Measurements from ENCODE around the gene SETDB2. TPM values are rescaled to one million over a fixed set of nuclear protein-coding genes. Genes with fewer than 3 reads are reported as not detected.

The SETDB2 gene
- total RNA-seq, 1 experiment from 2014 or later, result 2.7 TPM

- intact Hi-C loops (cut with micrococcal nuclease), result no loop called here
- ChIA-PET POLR2A (ENCODE audit: unreplicated experiment) (no interaction called here), CTCF (no interaction called here)
- Histone ChIP-seq H3K9me2 (replicated peaks; ENCODE audit: low read length) (no peaks in the 10 kb centered on the region), H3F3A (ENCODE audit: low read length, unreplicated experiment) (no peaks in the 10 kb centered on the region), H3K27me3 (ENCODE audit: low read length) (no peaks in the 10 kb centered on the region), H3K79me2 (ENCODE audit: low read length) (no peaks in the 10 kb centered on the region), H2AFZ (ENCODE audit: low read length) (no peak overlapping the region), H3K4me3 (ENCODE audit: low read length) (no peak overlapping the region), H3K9me3 (ENCODE audit: low read length) (no peaks in the 10 kb centered on the region), H3K4me1 (ENCODE audit: insufficient read depth, low read length) (no peaks in the 10 kb centered on the region), H3K9ac (ENCODE audit: low read length) (no peak overlapping the region), H3K27ac (ENCODE audit: low read length) (no peak overlapping the region), H4K20me1 (ENCODE audit: low read length) (no peaks in the 10 kb centered on the region), H3K36me3 (ENCODE audit: low read depth, low read length) (no peaks in the 10 kb centered on the region), H3K4me2 (ENCODE audit: low read length) (no peak overlapping the region)
- no TSS peak for BruUV-seq (replicated peaks)
- ATAC-seq (no peak), DNase-seq (no peak)
- TF ChIP-seq EZH2phosphoT487 (IDR thresholded peaks at IDR 0.05; ENCODE audit: borderline replicate concordance, low read length), result no peak
- TF ChIP-seq CTCF (conservative IDR thresholded peaks at IDR 0.05; ENCODE audit: low read depth, low read length), result no peak
- no peak for TF ChIP-seq EZH2 (IDR thresholded peaks at IDR 0.05; ENCODE audit: low read length, unreplicated experiment)
Observed at GRCh38 chr13:49532593-49532992, 88.5 kb downstream of the SETDB2 start.

GRCh38 chr13:49533011-49533410, 88.9 kb downstream of the SETDB2 start:
- ChIA-PET POLR2A (ENCODE audit: unreplicated experiment) (no interaction called here), CTCF (no interaction called here)
- DNase-seq (no peak), ATAC-seq (no peak)
- Histone ChIP-seq H2AFZ (ENCODE audit: low read length) (no peak overlapping the region), H3K79me2 (ENCODE audit: low read length) (no peaks in the 10 kb centered on the region), H3K4me1 (ENCODE audit: insufficient read depth, low read length) (no peaks in the 10 kb centered on the region), H3K4me2 (ENCODE audit: low read length) (no peak overlapping the region), H3K9me2 (replicated peaks; ENCODE audit: low read length) (no peaks in the 10 kb centered on the region), H3F3A (ENCODE audit: low read length, unreplicated experiment) (no peaks in the 10 kb centered on the region), H3K27me3 (ENCODE audit: low read length) (no peaks in the 10 kb centered on the region), H3K9me3 (ENCODE audit: low read length) (no peaks in the 10 kb centered on the region), H3K36me3 (ENCODE audit: low read depth, low read length) (no peaks in the 10 kb centered on the region), H4K20me1 (ENCODE audit: low read length) (no peaks in the 10 kb centered on the region), H3K27ac (ENCODE audit: low read length) (no peak overlapping the region), H3K9ac (ENCODE audit: low read length) (no peak overlapping the region), H3K4me3 (ENCODE audit: low read length) (no peak overlapping the region)
- intact Hi-C loops (cut with micrococcal nuclease), result no loop called here
- TF ChIP-seq CTCF (conservative IDR thresholded peaks at IDR 0.05; ENCODE audit: low read depth, low read length), result no peak
- no peak for TF ChIP-seq EZH2 (IDR thresholded peaks at IDR 0.05; ENCODE audit: low read length, unreplicated experiment)
- no peak for TF ChIP-seq EZH2phosphoT487 (IDR thresholded peaks at IDR 0.05; ENCODE audit: borderline replicate concordance, low read length)
- no TSS peak for BruUV-seq (replicated peaks)

DNA sequence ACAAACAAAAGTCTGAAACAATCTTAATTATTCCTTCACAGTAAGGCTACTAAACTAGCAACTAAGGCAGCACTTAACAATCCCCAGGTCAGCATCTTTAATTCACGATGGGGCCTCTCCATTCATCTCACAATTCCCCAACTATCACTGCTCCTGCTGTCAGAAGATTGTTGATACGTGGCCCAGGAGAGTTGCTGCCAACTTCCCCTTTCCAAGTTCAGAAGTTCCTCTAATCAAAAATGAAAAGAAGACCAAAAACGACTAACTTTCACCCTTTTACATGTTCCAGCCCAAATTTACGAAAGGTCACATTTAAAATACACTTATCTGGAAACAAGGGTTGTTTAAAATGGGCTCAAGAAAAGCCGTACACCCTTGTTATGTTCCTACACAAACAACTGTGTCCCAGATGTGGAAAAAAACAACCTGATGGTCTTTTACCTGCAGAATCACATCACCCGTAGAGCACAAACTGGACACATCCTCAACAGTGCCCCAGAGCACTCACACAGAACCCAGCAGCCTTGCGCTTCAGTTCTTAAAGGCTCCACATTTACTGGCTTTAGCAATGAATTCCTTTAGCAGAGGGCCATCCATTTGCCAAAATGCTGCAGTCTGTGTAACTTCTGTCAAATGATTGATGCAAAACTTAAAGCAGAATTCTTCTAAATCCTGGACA, 89.7 kb downstream of the SETDB2 start:
- no peaks in the 10 kb centered on the region for H3K79me2 ChIP-seq (ENCODE audit: low read length)
- no peak for ATAC-seq
- H3K4me3 ChIP-seq (ENCODE audit: low read length), result no peak overlapping the region
- CTCF ChIA-PET, result no interaction called here
- no peak overlapping the region for H3K4me2 ChIP-seq (ENCODE audit: low read length)
- no TSS peak for BruUV-seq (replicated peaks)
- H4K20me1 ChIP-seq (ENCODE audit: low read length), result no peaks in the 10 kb centered on the region
- no peak overlapping the region for H2AFZ ChIP-seq (ENCODE audit: low read length)
- H3K36me3 ChIP-seq (ENCODE audit: low read depth, low read length), result no peaks in the 10 kb centered on the region
- no peaks in the 10 kb centered on the region for H3K9me3 ChIP-seq (ENCODE audit: low read length)
- H3K9me2 ChIP-seq (replicated peaks; ENCODE audit: low read length), result no peaks in the 10 kb centered on the region
- H3K9ac ChIP-seq (ENCODE audit: low read length), result no peak overlapping the region
- H3K27ac ChIP-seq (ENCODE audit: low read length), result no peak overlapping the region
- no peaks in the 10 kb centered on the region for H3K4me1 ChIP-seq (ENCODE audit: insufficient read depth, low read length)
- no peak for DNase-seq
- no peaks in the 10 kb centered on the region for H3F3A ChIP-seq (ENCODE audit: low read length, unreplicated experiment)
- TF ChIP-seq CTCF (conservative IDR thresholded peaks at IDR 0.05; ENCODE audit: low read depth, low read length) (no peak), EZH2phosphoT487 (IDR thresholded peaks at IDR 0.05; ENCODE audit: borderline replicate concordance, low read length) (no peak), EZH2 (IDR thresholded peaks at IDR 0.05; ENCODE audit: low read length, unreplicated experiment) (no peak)
- intact Hi-C loops (cut with micrococcal nuclease), result no loop called here
- H3K27me3 ChIP-seq (ENCODE audit: low read length), result no peaks in the 10 kb centered on the region
- POLR2A ChIA-PET (ENCODE audit: unreplicated experiment), result no interaction called here

All from PC-3 (cell line).